Measurements from ENCODE around the gene SEL1L2. TPM values are rescaled to one million over a fixed set of nuclear protein-coding genes. Genes with fewer than 3 reads are reported as not detected.

The SEL1L2 gene
- total and polyA plus RNA-seq, 7 donors: 0.36 to 1.5 (median 0.80) TPM

DNA sequence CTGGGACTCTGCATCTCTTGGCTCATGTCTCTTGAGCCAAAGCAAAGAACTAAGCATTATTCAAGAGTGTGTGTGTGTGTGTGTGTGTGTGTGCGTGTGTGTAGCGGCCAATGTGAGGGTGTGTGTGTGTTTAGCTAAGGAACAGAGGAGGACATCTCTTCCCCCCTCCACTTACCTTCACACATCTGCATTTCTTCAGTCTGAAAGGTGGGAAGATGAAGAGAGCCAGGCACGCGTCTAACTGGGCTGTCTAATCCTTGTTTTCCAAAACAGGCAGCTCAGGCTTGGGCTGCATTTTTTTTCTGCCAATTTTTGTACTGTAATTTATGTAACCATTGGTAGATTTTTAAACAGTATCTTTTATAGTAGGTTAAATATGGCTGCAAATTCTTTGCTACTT, 146.1 kb downstream of the SEL1L2 start:
- H3K4me3 ChIP-seq: no peak overlapping the region
- H3K9me3 ChIP-seq: no peaks in the 10 kb centered on the region
- H3K36me3 ChIP-seq (ENCODE audit: insufficient read depth in 1 of 2, low read depth in 1 of 2): no peaks in the 10 kb centered on the region
- WGBS, 3 donors: 80 to 84% (median 84%) methylated on average over 4 of the region's 4 CpGs
- DNase-seq (no peak), ATAC-seq (no peak)
- no peaks in the 10 kb centered on the region for H3K27me3 ChIP-seq (ENCODE audit: insufficient read depth in 3 of 3, low read length in 2 of 3)
- intact Hi-C loops (cut with DNase I): no loop called here
- H3K27ac ChIP-seq: no peak overlapping the region
- no peaks in the 10 kb centered on the region for H3K4me1 ChIP-seq
- TF ChIP-seq, protein P1, sequence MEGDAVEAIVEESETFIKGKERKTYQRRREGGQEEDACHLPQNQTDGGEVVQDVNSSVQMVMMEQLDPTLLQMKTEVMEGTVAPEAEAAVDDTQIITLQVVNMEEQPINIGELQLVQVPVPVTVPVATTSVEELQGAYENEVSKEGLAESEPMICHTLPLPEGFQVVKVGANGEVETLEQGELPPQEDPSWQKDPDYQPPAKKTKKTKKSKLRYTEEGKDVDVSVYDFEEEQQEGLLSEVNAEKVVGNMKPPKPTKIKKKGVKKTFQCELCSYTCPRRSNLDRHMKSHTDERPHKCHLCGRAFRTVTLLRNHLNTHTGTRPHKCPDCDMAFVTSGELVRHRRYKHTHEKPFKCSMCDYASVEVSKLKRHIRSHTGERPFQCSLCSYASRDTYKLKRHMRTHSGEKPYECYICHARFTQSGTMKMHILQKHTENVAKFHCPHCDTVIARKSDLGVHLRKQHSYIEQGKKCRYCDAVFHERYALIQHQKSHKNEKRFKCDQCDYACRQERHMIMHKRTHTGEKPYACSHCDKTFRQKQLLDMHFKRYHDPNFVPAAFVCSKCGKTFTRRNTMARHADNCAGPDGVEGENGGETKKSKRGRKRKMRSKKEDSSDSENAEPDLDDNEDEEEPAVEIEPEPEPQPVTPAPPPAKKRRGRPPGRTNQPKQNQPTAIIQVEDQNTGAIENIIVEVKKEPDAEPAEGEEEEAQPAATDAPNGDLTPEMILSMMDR (IDR thresholded peaks at IDR 0.05): no peak

DNA sequence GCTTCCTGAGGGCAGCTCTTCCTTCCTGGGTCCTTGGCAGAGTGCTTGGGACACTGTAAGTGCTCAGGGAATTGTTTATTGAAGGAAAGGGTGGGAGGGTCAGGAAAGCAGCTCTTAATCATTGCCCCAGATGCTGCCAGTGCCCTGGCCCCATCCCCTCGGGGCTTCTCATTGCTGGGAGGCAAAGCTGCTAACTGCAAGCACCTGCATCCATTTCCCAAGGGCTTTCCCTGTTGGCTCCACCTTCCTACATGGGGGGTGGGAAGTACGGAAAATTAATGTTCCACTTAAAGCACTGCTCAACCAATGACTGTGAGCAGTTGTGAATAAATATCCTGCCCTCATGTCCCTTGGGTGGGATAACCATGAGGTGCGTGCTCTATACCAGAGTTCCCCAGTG, 149.2 kb downstream of the SEL1L2 start:
- TF ChIP-seq, protein P1 (IDR thresholded peaks at IDR 0.05): no peak
- 69 to 70% (median 69%) methylated on average over 3 of the region's 3 CpGs for WGBS, 3 donors
- Histone ChIP-seq H3K4me3 (no peak overlapping the region), H3K4me1 (no peaks in the 10 kb centered on the region), H3K27me3 (ENCODE audit: insufficient read depth in 3 of 3, low read length in 2 of 3) (no peaks in the 10 kb centered on the region), H3K36me3 (ENCODE audit: insufficient read depth in 1 of 2, low read depth in 1 of 2) (no peaks in the 10 kb centered on the region), H3K27ac (no peak overlapping the region), H3K9me3 (no peaks in the 10 kb centered on the region)
- ATAC-seq (no peak), DNase-seq (no peak)
- intact Hi-C loops (cut with DNase I): no loop called here

DNA sequence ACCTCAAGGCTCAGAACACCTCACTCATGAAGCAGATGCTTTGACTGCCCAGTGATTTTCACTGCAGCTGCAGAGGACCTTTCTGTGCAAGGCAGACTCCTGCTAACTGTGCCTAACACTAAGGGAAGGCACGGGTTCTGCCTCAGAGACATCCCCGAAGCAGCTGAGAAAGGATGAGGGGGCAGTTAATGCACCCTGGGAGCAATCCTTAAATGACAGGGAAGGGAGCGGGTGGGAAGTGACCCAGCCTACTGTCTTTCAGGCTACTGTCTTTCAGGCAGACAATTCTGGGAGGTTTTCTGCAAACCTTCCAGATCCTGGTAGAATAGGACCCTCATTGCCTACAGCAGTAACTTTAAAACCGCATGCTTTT, 150.3 kb downstream of the SEL1L2 start:
- intact Hi-C loops (cut with DNase I): no loop called here

DNA sequence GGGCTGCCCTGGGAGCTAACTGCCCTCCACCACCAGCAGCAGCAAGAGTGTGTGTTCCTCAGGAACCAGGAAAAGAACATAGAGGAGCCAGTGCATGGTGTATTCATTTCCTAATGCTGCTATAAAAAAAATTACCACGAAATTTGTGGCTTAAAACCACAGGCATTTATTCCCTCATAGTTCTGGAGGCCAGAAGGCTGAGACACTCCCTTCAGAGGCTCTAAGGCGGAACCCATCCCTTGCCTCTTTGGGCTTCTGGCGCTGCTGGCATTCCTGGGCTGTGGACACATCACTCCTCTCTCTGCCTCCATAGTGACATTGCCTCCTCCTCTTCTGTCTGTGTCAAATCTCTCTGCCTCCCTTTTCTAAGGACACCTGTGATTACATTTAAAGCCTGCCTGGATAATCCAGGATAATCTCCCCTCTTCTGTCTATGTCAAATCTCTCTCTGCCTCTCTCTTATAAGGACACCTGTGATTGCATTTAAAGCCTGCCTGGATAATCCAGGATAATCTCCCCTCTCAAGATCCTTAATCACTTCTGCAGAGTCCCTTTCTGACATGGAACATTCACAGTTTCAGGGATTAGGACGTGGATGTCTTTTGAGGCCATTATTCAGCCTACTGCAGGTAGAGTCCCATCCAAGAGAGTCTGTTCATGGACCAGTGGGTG, 150.9 kb downstream of the SEL1L2 start:
- no peaks in the 10 kb centered on the region for H3K27me3 ChIP-seq (ENCODE audit: insufficient read depth in 3 of 3, low read length in 2 of 3)
- DNase-seq (no peak), ATAC-seq (peak in 1 of 4 donors; percentile 27)
- WGBS, 3 donors: 49 to 59% (median 50%) methylated on average over 4 of the region's 4 CpGs
- H3K27ac ChIP-seq: no peak overlapping the region
- H3K9me3 ChIP-seq: no peaks in the 10 kb centered on the region
- H3K4me1 ChIP-seq: no peaks in the 10 kb centered on the region
- H3K36me3 ChIP-seq (ENCODE audit: insufficient read depth in 1 of 2, low read depth in 1 of 2): no peaks in the 10 kb centered on the region
- intact Hi-C loops (cut with DNase I): no loop called here
- TF ChIP-seq, protein P1 (IDR thresholded peaks at IDR 0.05): no peak
- no peak overlapping the region for H3K4me3 ChIP-seq

More for the DNA sequence above, 150.3 kb downstream of the SEL1L2 start:
- WGBS, 3 donors: 68 to 72% (median 70%) methylated on average over 4 of the region's 4 CpGs
- Histone ChIP-seq H3K4me1 (no peaks in the 10 kb centered on the region), H3K36me3 (ENCODE audit: insufficient read depth in 1 of 2, low read depth in 1 of 2) (no peaks in the 10 kb centered on the region), H3K27me3 (ENCODE audit: insufficient read depth in 3 of 3, low read length in 2 of 3) (no peaks in the 10 kb centered on the region), H3K27ac (no peak overlapping the region), H3K9me3 (no peaks in the 10 kb centered on the region), H3K4me3 (no peak overlapping the region)
- TF ChIP-seq, protein P1 (IDR thresholded peaks at IDR 0.05): no peak
- no peak for ATAC-seq
- no peak for DNase-seq

DNA sequence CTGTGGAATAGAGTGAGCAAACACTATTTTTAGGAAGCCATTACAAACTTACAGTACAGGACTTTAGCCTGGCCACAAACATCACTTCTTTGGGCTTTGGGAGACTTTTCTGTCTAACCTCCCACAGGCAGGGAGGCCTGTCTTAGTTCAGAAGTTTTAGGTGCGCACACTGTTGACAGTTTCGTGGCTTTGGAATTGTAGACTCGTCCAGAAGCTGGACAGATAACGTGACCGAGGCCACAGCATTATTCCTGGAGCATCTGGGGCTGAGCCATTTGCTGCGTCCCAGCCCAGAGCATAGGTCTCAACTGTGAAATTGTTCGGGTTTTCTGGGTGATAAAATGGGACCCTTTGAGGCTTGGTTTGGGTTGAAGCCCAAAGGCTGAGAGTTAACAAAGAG, 151.8 kb downstream of the SEL1L2 start:
- no peaks in the 10 kb centered on the region for H3K36me3 ChIP-seq (ENCODE audit: insufficient read depth in 1 of 2, low read depth in 1 of 2)
- no peaks in the 10 kb centered on the region for H3K4me1 ChIP-seq
- H3K27me3 ChIP-seq (ENCODE audit: insufficient read depth in 3 of 3, low read length in 2 of 3): no peaks in the 10 kb centered on the region
- no peaks in the 10 kb centered on the region for H3K9me3 ChIP-seq
- DNase-seq (no peak), ATAC-seq (no peak)
- WGBS, 3 donors: 68 to 71% (median 69%) methylated on average over 7 of the region's 7 CpGs
- intact Hi-C loops (cut with DNase I): no loop called here
- H3K27ac ChIP-seq: no peak overlapping the region
- TF ChIP-seq, protein P1 (IDR thresholded peaks at IDR 0.05): no peak
- H3K4me3 ChIP-seq: no peak overlapping the region

Data from psoas muscle (tissue), 8 donors.